Measurements from ENCODE around the gene MPHOSPH9. TPM values are rescaled to one million over a fixed set of nuclear protein-coding genes. Genes with fewer than 3 reads are reported as not detected.

Gene MPHOSPH9
- total and polyA plus RNA-seq, 2 of the 4 experiments (the other 2 are of a cell fraction): 7.6 to 17.0 TPM

DNA sequence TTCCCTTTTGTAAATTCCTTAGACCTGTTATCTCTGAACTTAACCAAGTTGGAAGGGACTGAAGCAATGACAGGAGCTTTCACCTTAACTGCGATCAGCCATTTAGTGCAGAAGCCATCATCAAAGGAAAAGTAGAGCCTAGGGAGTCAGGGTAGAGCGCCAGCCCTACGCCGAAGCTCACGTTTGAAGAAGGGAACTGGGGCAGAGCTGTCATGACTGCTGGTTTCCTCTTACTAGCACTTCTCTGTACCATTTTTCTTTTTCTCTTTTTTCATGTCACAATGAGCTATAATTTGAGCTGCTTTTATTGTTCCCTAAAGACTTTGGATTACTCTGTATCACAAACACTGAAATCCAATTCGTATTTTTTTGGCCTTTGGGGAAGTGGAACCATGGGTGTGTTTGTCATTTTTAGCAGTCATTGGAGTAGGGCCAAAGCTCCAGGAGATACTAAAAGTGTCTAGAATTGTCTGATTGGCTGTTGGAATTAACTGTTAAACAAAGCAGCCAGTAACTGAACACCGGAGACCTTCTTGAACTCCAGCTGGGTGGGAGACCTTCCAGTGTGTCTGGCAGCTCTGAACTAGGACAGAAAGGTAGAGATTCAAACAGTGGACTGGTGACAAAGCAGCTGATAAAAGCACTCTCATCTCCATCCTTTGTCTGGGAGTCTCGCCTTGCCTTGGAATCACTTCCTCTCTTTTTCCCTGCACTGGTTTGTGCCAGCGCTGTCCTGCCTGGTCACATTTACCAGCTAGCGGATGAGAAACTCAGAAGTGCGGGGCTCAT lies 9.4 kb upstream of the MPHOSPH9 start:
- Histone ChIP-seq H3K14ac (replicated peaks; ENCODE audit: low read depth, low read length) (no peak overlapping the region), H4K8ac (ENCODE audit: low read depth in 2 of 2, low read length in 2 of 2) (no peak overlapping the region), H2AFZ (replicated peaks; ENCODE audit: low read length, poor library complexity) (no peak overlapping the region), H2BK15ac (ENCODE audit: low read depth, low read length) (no peak overlapping the region), H2AK9ac (replicated peaks; ENCODE audit: low read depth, low read length, poor library complexity) (no peak overlapping the region), H2BK5ac (ENCODE audit: low read depth, low read length, poor library complexity, severe bottlenecking) (no peak overlapping the region), H3K4me2 (ENCODE audit: low read depth, low read length) (no peak overlapping the region; the same call in 1 of the 2 replicates), H3K18ac (ENCODE audit: low read depth, low read length) (no peak overlapping the region), H3K4me1 (ENCODE audit: control insufficient read depth, insufficient read depth, low read length) (peaks cover 3% of the 10 kb centered on the region), H2BK20ac (ENCODE audit: low read depth, low read length) (no peak overlapping the region), H2BK120ac (ENCODE audit: low read depth, low read length) (no peak overlapping the region), H3K23ac (ENCODE audit: low read depth, low read length) (no peak overlapping the region), H3K36me3 (ENCODE audit: control insufficient read depth, insufficient read depth, low read length) (peaks cover 8% of the 10 kb centered on the region), H3K4me3 (ENCODE audit: insufficient read depth, low read depth, low read length) (no peak overlapping the region), H3K27ac (ENCODE audit: insufficient read depth, low read length) (no peak overlapping the region; the same call in 1 of the 2 replicates), H3K9me1 (ENCODE audit: insufficient read depth, low read length) (no peaks in the 10 kb centered on the region), H3K4ac (ENCODE audit: low read depth, low read length) (no peak overlapping the region), H4K91ac (ENCODE audit: insufficient read depth, low read depth, low read length) (no peak overlapping the region), H2AK5ac (ENCODE audit: low read depth, low read length) (no peak overlapping the region), H4K5ac (ENCODE audit: low read depth, low read length) (no peak overlapping the region), H3K79me1 (ENCODE audit: low read depth in 1 of 2, low read length in 2 of 2) (peaks cover 29 to 60% of the 10 kb centered on the region in 2 experiments), H3K9ac (ENCODE audit: low read depth, low read length) (no peak overlapping the region), H3K27me3 (ENCODE audit: control insufficient read depth, insufficient read depth, low read length) (no peaks in the 10 kb centered on the region), H3K9me3 (ENCODE audit: control insufficient read depth, insufficient read depth, low read length) (no peaks in the 10 kb centered on the region), H3K56ac (ENCODE audit: extremely low read depth, insufficient read depth, low read length) (no peak overlapping the region), H4K20me1 (ENCODE audit: insufficient read depth, low read length) (peaks cover 12% of the 10 kb centered on the region; the same call in 1 of the 2 replicates)
- ChIA-PET CTCF (interaction anchor here (1.4 kb wide), 2 partner anchors 9 to 199 kb away, joined by 4 to 5 read pairs; partner anchors contain the start of genes MPHOSPH9 and MTRFR), POLR2A (ENCODE audit: unreplicated experiment) (interaction anchor here (0.6 to 1.3 kb wide), 2 partner anchors 9 to 32 kb away, joined by 3 to 4 read pairs; partner anchors contain the start of genes MPHOSPH9 and MTRFR)
- no peak for TF ChIP-seq NFE2L2 (IDR thresholded peaks at IDR 0.05; ENCODE audit: low read depth, low read length)
- WGBS, 2 experiments (ENCODE audit: extremely low coverage in 2 of 2, insufficient read length in 1 of 2): no CpG with 5 or more reads among the region's 11 CpGs
- intact Hi-C loops (cut with micrococcal nuclease) (no loop called here), dilution Hi-C loops (cut with HindIII; ENCODE audit: low sequenced_read_pairs, unreplicated experiment) (loop anchor here (25.0 kb wide), 1 partner anchor 255 kb away; the partner anchor contains the start of genes ARL6IP4 and OGFOD2), in situ Hi-C loops (cut with MboI; ENCODE audit: low sequenced_read_pairs) (no loop called here)
- no TSS peak for BruUV-seq (replicated peaks)
- ATAC-seq (ENCODE audit: low read depth) (peak; percentile 56), DNase-seq (peak; percentile 10)

Data from IMR-90 (cell line).